Panc1 (cell line): ENCODE results near the gene ARL13B.

Source experiments
- SIN3A ChIP-seq: IDR thresholded peaks from 2 replicates; pipeline ENCODE4 v1.6.1; 2012; ENCODE audit warnings: low read depth, mild to moderate bottlenecking, low read length, moderate library complexity, borderline replicate concordance; ENCODE audit not compliant: insufficient read depth
- TF ChIP-seq, protein P1 (sequence below): fragments of 450-650 bp; IDR thresholded peaks from 2 replicates; pipeline ENCODE4 v1.5.1; 2017; ENCODE audit warnings: mild to moderate bottlenecking

GRCh38 chr3:93988764-93989163 is 8.8 kb downstream of the ARL13B start:
- TF ChIP-seq, protein P1, sequence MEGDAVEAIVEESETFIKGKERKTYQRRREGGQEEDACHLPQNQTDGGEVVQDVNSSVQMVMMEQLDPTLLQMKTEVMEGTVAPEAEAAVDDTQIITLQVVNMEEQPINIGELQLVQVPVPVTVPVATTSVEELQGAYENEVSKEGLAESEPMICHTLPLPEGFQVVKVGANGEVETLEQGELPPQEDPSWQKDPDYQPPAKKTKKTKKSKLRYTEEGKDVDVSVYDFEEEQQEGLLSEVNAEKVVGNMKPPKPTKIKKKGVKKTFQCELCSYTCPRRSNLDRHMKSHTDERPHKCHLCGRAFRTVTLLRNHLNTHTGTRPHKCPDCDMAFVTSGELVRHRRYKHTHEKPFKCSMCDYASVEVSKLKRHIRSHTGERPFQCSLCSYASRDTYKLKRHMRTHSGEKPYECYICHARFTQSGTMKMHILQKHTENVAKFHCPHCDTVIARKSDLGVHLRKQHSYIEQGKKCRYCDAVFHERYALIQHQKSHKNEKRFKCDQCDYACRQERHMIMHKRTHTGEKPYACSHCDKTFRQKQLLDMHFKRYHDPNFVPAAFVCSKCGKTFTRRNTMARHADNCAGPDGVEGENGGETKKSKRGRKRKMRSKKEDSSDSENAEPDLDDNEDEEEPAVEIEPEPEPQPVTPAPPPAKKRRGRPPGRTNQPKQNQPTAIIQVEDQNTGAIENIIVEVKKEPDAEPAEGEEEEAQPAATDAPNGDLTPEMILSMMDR = no peak
- no peak for TF ChIP-seq SIN3A
